ENCODE data around the gene REXO2. TPM values are rescaled to one million over a fixed set of nuclear protein-coding genes. Genes with fewer than 3 reads are reported as not detected.

The REXO2 gene
- total RNA-seq, 1 experiment from 2014 or later = 145 TPM

GRCh38 chr11:114479331-114479730, 40.1 kb downstream of the REXO2 start:
- no peak overlapping the region for H3K4me2 ChIP-seq
- CTCF ChIA-PET = no interaction called here
- no peak overlapping the region for H3K4me3 ChIP-seq
- no peaks in the 10 kb centered on the region for H3K27me3 ChIP-seq (ENCODE audit: insufficient read depth, low read depth)
- no peaks in the 10 kb centered on the region for H3K9me2 ChIP-seq (ENCODE audit: insufficient read depth)
- no peak for TF ChIP-seq EZH2 (IDR thresholded peaks at IDR 0.05; ENCODE audit: low read depth)
- TF ChIP-seq, protein P1, sequence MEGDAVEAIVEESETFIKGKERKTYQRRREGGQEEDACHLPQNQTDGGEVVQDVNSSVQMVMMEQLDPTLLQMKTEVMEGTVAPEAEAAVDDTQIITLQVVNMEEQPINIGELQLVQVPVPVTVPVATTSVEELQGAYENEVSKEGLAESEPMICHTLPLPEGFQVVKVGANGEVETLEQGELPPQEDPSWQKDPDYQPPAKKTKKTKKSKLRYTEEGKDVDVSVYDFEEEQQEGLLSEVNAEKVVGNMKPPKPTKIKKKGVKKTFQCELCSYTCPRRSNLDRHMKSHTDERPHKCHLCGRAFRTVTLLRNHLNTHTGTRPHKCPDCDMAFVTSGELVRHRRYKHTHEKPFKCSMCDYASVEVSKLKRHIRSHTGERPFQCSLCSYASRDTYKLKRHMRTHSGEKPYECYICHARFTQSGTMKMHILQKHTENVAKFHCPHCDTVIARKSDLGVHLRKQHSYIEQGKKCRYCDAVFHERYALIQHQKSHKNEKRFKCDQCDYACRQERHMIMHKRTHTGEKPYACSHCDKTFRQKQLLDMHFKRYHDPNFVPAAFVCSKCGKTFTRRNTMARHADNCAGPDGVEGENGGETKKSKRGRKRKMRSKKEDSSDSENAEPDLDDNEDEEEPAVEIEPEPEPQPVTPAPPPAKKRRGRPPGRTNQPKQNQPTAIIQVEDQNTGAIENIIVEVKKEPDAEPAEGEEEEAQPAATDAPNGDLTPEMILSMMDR (conservative IDR thresholded peaks at IDR 0.05) = no peak
- no peaks in the 10 kb centered on the region for H3F3A ChIP-seq (ENCODE audit: insufficient read depth, low read depth)
- POLR2A ChIA-PET (ENCODE audit: unreplicated experiment) = no interaction called here
- no peaks in the 10 kb centered on the region for H3K36me3 ChIP-seq (ENCODE audit: low read depth)
- intact Hi-C loops (cut with micrococcal nuclease; ENCODE audit: unreplicated experiment) = no loop called here
- no peak overlapping the region for H2AFZ ChIP-seq
- no peaks in the 10 kb centered on the region for H3K9me3 ChIP-seq (ENCODE audit: insufficient read depth, low read depth)
- no TSS peak for BruUV-seq (replicated peaks)
- no peak for DNase-seq
- H3K79me2 ChIP-seq (ENCODE audit: low read depth) = no peaks in the 10 kb centered on the region
- H4K20me1 ChIP-seq (ENCODE audit: insufficient read depth) = no peaks in the 10 kb centered on the region
- H3K4me1 ChIP-seq (replicated peaks; ENCODE audit: insufficient read depth) = no peaks in the 10 kb centered on the region
- H3K27ac ChIP-seq = no peak overlapping the region

GRCh38 chr11:114482114-114482513, 42.8 kb downstream of the REXO2 start:
- BruUV-seq (replicated peaks) = no TSS peak
- H3K27ac ChIP-seq = no peak overlapping the region
- no peak overlapping the region for H2AFZ ChIP-seq
- H3K9me3 ChIP-seq (ENCODE audit: insufficient read depth, low read depth) = no peaks in the 10 kb centered on the region
- H3K36me3 ChIP-seq (ENCODE audit: low read depth) = no peaks in the 10 kb centered on the region
- no peaks in the 10 kb centered on the region for H4K20me1 ChIP-seq (ENCODE audit: insufficient read depth)
- no peaks in the 10 kb centered on the region for H3K27me3 ChIP-seq (ENCODE audit: insufficient read depth, low read depth)
- no peaks in the 10 kb centered on the region for H3K79me2 ChIP-seq (ENCODE audit: low read depth)
- H3K4me3 ChIP-seq = no peak overlapping the region
- no peak for DNase-seq
- ChIA-PET CTCF (no interaction called here), POLR2A (ENCODE audit: unreplicated experiment) (no interaction called here)
- H3F3A ChIP-seq (ENCODE audit: insufficient read depth, low read depth) = no peaks in the 10 kb centered on the region
- no peaks in the 10 kb centered on the region for H3K4me1 ChIP-seq (replicated peaks; ENCODE audit: insufficient read depth)
- H3K9me2 ChIP-seq (ENCODE audit: insufficient read depth) = peaks cover 3% of the 10 kb centered on the region; the same call in 1 of the 2 replicates
- no peak for TF ChIP-seq EZH2 (IDR thresholded peaks at IDR 0.05; ENCODE audit: low read depth)
- TF ChIP-seq, protein P1 (conservative IDR thresholded peaks at IDR 0.05) = no peak
- intact Hi-C loops (cut with micrococcal nuclease; ENCODE audit: unreplicated experiment) = no loop called here
- no peak overlapping the region for H3K4me2 ChIP-seq

- H3K4me2 ChIP-seq = no peak overlapping the region
- peaks cover 3% of the 10 kb centered on the region; the same call in 1 of the 2 replicates for H3K9me2 ChIP-seq (ENCODE audit: insufficient read depth)
- DNase-seq = no peak
- no peaks in the 10 kb centered on the region for H3K4me1 ChIP-seq (replicated peaks; ENCODE audit: insufficient read depth)
- no peaks in the 10 kb centered on the region for H3K79me2 ChIP-seq (ENCODE audit: low read depth)
- no TSS peak for BruUV-seq (replicated peaks)
- no peaks in the 10 kb centered on the region for H3F3A ChIP-seq (ENCODE audit: insufficient read depth, low read depth)
- H3K27ac ChIP-seq = no peak overlapping the region
- no peaks in the 10 kb centered on the region for H3K27me3 ChIP-seq (ENCODE audit: insufficient read depth, low read depth)
- no peak overlapping the region for H2AFZ ChIP-seq
- H4K20me1 ChIP-seq (ENCODE audit: insufficient read depth) = no peaks in the 10 kb centered on the region
- no peaks in the 10 kb centered on the region for H3K9me3 ChIP-seq (ENCODE audit: insufficient read depth, low read depth)
- intact Hi-C loops (cut with micrococcal nuclease; ENCODE audit: unreplicated experiment) = no loop called here
- H3K4me3 ChIP-seq = no peak overlapping the region
- CTCF ChIA-PET = no interaction called here
- no peaks in the 10 kb centered on the region for H3K36me3 ChIP-seq (ENCODE audit: low read depth)
- TF ChIP-seq, protein P1 (conservative IDR thresholded peaks at IDR 0.05) = no peak
- no peak for TF ChIP-seq EZH2 (IDR thresholded peaks at IDR 0.05; ENCODE audit: low read depth)
- POLR2A ChIA-PET (ENCODE audit: unreplicated experiment) = no interaction called here
These were observed 44.7 kb downstream of the REXO2 start for GRCh38 chr11:114483929-114484328.

Data from PC-9 (cell line).